ENCODE measurements around the gene TANK. TPM values are rescaled to one million over a fixed set of nuclear protein-coding genes. Genes with fewer than 3 reads are reported as not detected.

The TANK gene
- total RNA-seq, 1 experiment from 2014 or later: 85.4 TPM

GRCh38 chr2:161159456-161160225 lies 587 bp upstream of the TANK start:
- no peaks in the 10 kb centered on the region for H3K9me3 Mint-ChIP-seq (ENCODE audit: low read depth, unreplicated experiment)
- no TSS peak for BruUV-seq (replicated peaks)
- H3K27me3 Mint-ChIP-seq (ENCODE audit: unreplicated experiment): no peaks in the 10 kb centered on the region
- no peak for DNase-seq
- peak overlapping the region; percentile 90 for H3K4me3 Mint-ChIP-seq (ENCODE audit: low read depth, unreplicated experiment)
- peak overlapping the region; percentile 95 for H3K27ac Mint-ChIP-seq (ENCODE audit: unreplicated experiment)
- intact Hi-C loops (cut with micrococcal nuclease; ENCODE audit: unreplicated experiment): loop anchor here (2.0 kb wide), 1 partner anchor 25 kb away; no protein-coding TSS in a partner anchor
- CTCF ChIA-PET: no interaction called here
- H3K4me1 Mint-ChIP-seq (ENCODE audit: low read depth, unreplicated experiment): peaks cover 18% of the 10 kb centered on the region
- no peak for TF ChIP-seq CTCF (IDR thresholded peaks at IDR 0.05; ENCODE audit: unreplicated experiment)
- peaks cover 37% of the 10 kb centered on the region for H3K36me3 Mint-ChIP-seq (ENCODE audit: insufficient read depth, unreplicated experiment)

GRCh38 chr2:161161074-161161706 lies 962 bp downstream of the TANK start:
- BruUV-seq (replicated peaks): no TSS peak

GRCh38 chr2:161163440-161163839 lies 3.2 kb downstream of the TANK start:
- Mint-ChIP-seq H3K27me3 (ENCODE audit: unreplicated experiment) (no peaks in the 10 kb centered on the region), H3K9me3 (ENCODE audit: low read depth, unreplicated experiment) (no peaks in the 10 kb centered on the region), H3K27ac (ENCODE audit: unreplicated experiment) (peak overlapping the region; percentile 36), H3K4me1 (ENCODE audit: low read depth, unreplicated experiment) (peaks cover 18% of the 10 kb centered on the region), H3K36me3 (ENCODE audit: insufficient read depth, unreplicated experiment) (peaks cover 54% of the 10 kb centered on the region), H3K4me3 (ENCODE audit: low read depth, unreplicated experiment) (peak overlapping the region; percentile 28)
- intact Hi-C loops (cut with micrococcal nuclease; ENCODE audit: unreplicated experiment): no loop called here
- CTCF ChIA-PET: no interaction called here
- BruUV-seq (replicated peaks): no TSS peak
- DNase-seq: no peak
- no peak for TF ChIP-seq CTCF (IDR thresholded peaks at IDR 0.05; ENCODE audit: unreplicated experiment)

More at GRCh38 chr2:161161074-161161706, 962 bp downstream of the TANK start:
- Mint-ChIP-seq H3K4me3 (ENCODE audit: low read depth, unreplicated experiment) (peak overlapping the region; percentile 90), H3K4me1 (ENCODE audit: low read depth, unreplicated experiment) (peaks cover 18% of the 10 kb centered on the region), H3K27me3 (ENCODE audit: unreplicated experiment) (no peaks in the 10 kb centered on the region), H3K27ac (ENCODE audit: unreplicated experiment) (peak overlapping the region; percentile 95), H3K36me3 (ENCODE audit: insufficient read depth, unreplicated experiment) (peaks cover 44% of the 10 kb centered on the region), H3K9me3 (ENCODE audit: low read depth, unreplicated experiment) (no peaks in the 10 kb centered on the region)
- DNase-seq: no peak
- CTCF ChIA-PET: no interaction called here
- intact Hi-C loops (cut with micrococcal nuclease; ENCODE audit: unreplicated experiment): loop anchor here (2.0 kb wide), 1 partner anchor 26 kb away; no protein-coding TSS in a partner anchor
- no peak for TF ChIP-seq CTCF (IDR thresholded peaks at IDR 0.05; ENCODE audit: unreplicated experiment)

- Mint-ChIP-seq H3K9me3 (ENCODE audit: low read depth, unreplicated experiment) (no peaks in the 10 kb centered on the region), H3K27ac (ENCODE audit: unreplicated experiment) (no peak overlapping the region), H3K27me3 (ENCODE audit: unreplicated experiment) (no peaks in the 10 kb centered on the region), H3K36me3 (ENCODE audit: insufficient read depth, unreplicated experiment) (peaks cover 61% of the 10 kb centered on the region), H3K4me3 (ENCODE audit: low read depth, unreplicated experiment) (no peak overlapping the region), H3K4me1 (ENCODE audit: low read depth, unreplicated experiment) (peaks cover 18% of the 10 kb centered on the region)
- no peak for DNase-seq
- intact Hi-C loops (cut with micrococcal nuclease; ENCODE audit: unreplicated experiment): no loop called here
- BruUV-seq (replicated peaks): no TSS peak
- CTCF ChIA-PET: interaction anchor here (0.6 kb wide), 1 partner anchor 614 kb away, joined by 3 read pairs; no protein-coding TSS in a partner anchor
- no peak for TF ChIP-seq CTCF (IDR thresholded peaks at IDR 0.05; ENCODE audit: unreplicated experiment)
Observed at GRCh38 chr2:161164161-161164560, 3.9 kb downstream of the TANK start.

All from Calu3 (cell line).